GM23338 (cell line): ENCODE measurements around the gene PHOX2B. TPM values are rescaled to one million over a fixed set of nuclear protein-coding genes. Genes with fewer than 3 reads are reported as not detected.

Experiments used
- ATAC-seq: fragments of 200-7000 bp; cut with Tn5 transposase; 3 replicates; pipeline ENCODE4 v1.9.1; 2020
- DNase-seq: peaks from one replicate; pipeline ENCODE4 v3.0.0-alpha.2; 2015; ENCODE audit warnings: low spot score
- H2AFZ ChIP-seq: fragments of 200-600 bp; sonication (generic); 2 replicates; pipeline ENCODE4 v1.8.0; 2016; ENCODE audit warnings: antibody characterized with exemption, mild to moderate bottlenecking, moderate library complexity
- H3F3A ChIP-seq: fragments of 200-600 bp; sonication (generic); replicated peaks from 2 replicates; pipeline ENCODE4 v1.8.0; 2017; ENCODE audit warnings: antibody characterized with exemption, mixed run types, low read depth
- H3K27ac ChIP-seq: fragments of 200-600 bp; sonication (generic); 2 replicates; pipeline ENCODE4 v1.6.1; 2016; ENCODE audit warnings: low read depth
- H3K27me3 ChIP-seq: fragments of 200-600 bp; sonication (generic); 2 replicates; pipeline ENCODE4 v1.8.0; 2016; ENCODE audit warnings: mild to moderate bottlenecking, mixed run types, moderate library complexity; ENCODE audit not compliant: insufficient read depth
- H3K36me3 ChIP-seq: fragments of 200-600 bp; sonication (generic); 2 replicates; pipeline ENCODE4 v1.8.0; 2016; ENCODE audit warnings: mild to moderate bottlenecking; ENCODE audit not compliant: insufficient read depth
- H3K4me1 ChIP-seq: fragments of 200-600 bp; sonication (generic); 2 replicates; pipeline ENCODE4 v1.8.0; 2016; ENCODE audit warnings: mild to moderate bottlenecking, moderate library complexity; ENCODE audit not compliant: insufficient read depth
- H3K4me2 ChIP-seq: fragments of 200-600 bp; sonication (generic); 2 replicates; pipeline ENCODE4 v1.7.1; 2017; ENCODE audit warnings: mixed run types
- H3K4me3 ChIP-seq: fragments of 200-600 bp; sonication (generic); 2 replicates; pipeline ENCODE4 v1.6.1; 2016; ENCODE audit warnings: mixed run types
- H3K79me2 ChIP-seq: fragments of 200-600 bp; sonication (generic); replicated peaks from 2 replicates; pipeline ENCODE4 v1.8.0; 2017; ENCODE audit warnings: mild to moderate bottlenecking; ENCODE audit not compliant: insufficient read depth
- H3K9me2 ChIP-seq: fragments of 200-600 bp; sonication (generic); 2 replicates; pipeline ENCODE4 v1.8.0; 2017; ENCODE audit not compliant: insufficient read depth
- H4K20me1 ChIP-seq: fragments of 200-600 bp; sonication (generic); replicated peaks from 2 replicates; pipeline ENCODE4 v1.8.0; 2017; ENCODE audit warnings: mild to moderate bottlenecking; ENCODE audit not compliant: insufficient read depth
- H3K27ac Mint-ChIP-seq: 2 replicates; pipeline ENCODE4 v1.8.0; 2020; ENCODE audit warnings: inconsistent platforms, mild to moderate bottlenecking, moderate library complexity, mixed read lengths
- H3K27me3 Mint-ChIP-seq: 3 replicates; pipeline ENCODE4 v1.8.0; 2022; ENCODE audit warnings: low read depth, mild to moderate bottlenecking, moderate library complexity, mixed read lengths, inconsistent platforms; ENCODE audit not compliant: insufficient read depth, poor library complexity
- H3K36me3 Mint-ChIP-seq: 3 replicates; pipeline ENCODE4 v1.8.0; 2021; ENCODE audit warnings: low read depth, mild to moderate bottlenecking, inconsistent platforms, moderate library complexity, mixed read lengths
- H3K4me1 Mint-ChIP-seq: 3 replicates; pipeline ENCODE4 v1.8.0; 2020; ENCODE audit warnings: mild to moderate bottlenecking, inconsistent platforms, mixed read lengths
- H3K4me3 Mint-ChIP-seq: 3 replicates; pipeline ENCODE4 v1.8.0; 2021; ENCODE audit warnings: moderate library complexity, mild to moderate bottlenecking, inconsistent platforms, mixed read lengths
- H3K9me3 Mint-ChIP-seq: 3 replicates; pipeline ENCODE4 v1.8.0; 2020; ENCODE audit warnings: moderate library complexity, mild to moderate bottlenecking, inconsistent platforms, mixed read lengths
- CREB1 ChIP-seq: fragments of 250-450 bp; sonication (Bioruptor Pico); IDR thresholded peaks from 2 replicates; pipeline ENCODE4 v1.5.0; 2020; ENCODE audit warnings: low read depth, mild to moderate bottlenecking, moderate library complexity
- ETS1 ChIP-seq: IDR thresholded peaks from 2 replicates; pipeline ENCODE4 v1.6.1; 2016; ENCODE audit warnings: antibody characterized with exemption
- JUNB ChIP-seq: IDR thresholded peaks from one replicate; pipeline ENCODE4 v1.6.1; 2016; ENCODE audit warnings: antibody characterized with exemption; ENCODE audit not compliant: unreplicated experiment
- NANOG ChIP-seq: IDR thresholded peaks from 2 replicates; pipeline ENCODE4 v1.6.1; 2016; ENCODE audit warnings: antibody characterized with exemption, borderline replicate concordance
- REST ChIP-seq: IDR thresholded peaks from one replicate; pipeline ENCODE4 v1.6.1; 2018; ENCODE audit warnings: antibody characterized with exemption; ENCODE audit not compliant: unreplicated experiment
- ZNF114 ChIP-seq: fragments of 250-450 bp; sonication (Bioruptor Pico); IDR thresholded peaks from 2 replicates; pipeline ENCODE4 v1.5.0; 2020; ENCODE audit warnings: mild to moderate bottlenecking, moderate library complexity
- ZNF331 ChIP-seq: fragments of 250-450 bp; sonication (Bioruptor Pico); IDR thresholded peaks from 2 replicates; pipeline ENCODE4 v1.5.0; 2020; ENCODE audit warnings: low read depth, mild to moderate bottlenecking, moderate library complexity
- polyA plus RNA-seq: library from polyadenylated mRNA; unstranded; fragments of >200 nt; fragmentation: Nextera tagmentation; extraction: Ambion mirVana; gene quantifications from 2 replicates; pipeline ENCODE4 v1.2.1, GENCODE V29; 2016
- total RNA-seq: library from RNA; depleted of rRNA; stranded (reverse); fragments of >200 nt; shearing (Covaris generic); gene quantifications from 2 replicates; pipeline ENCODE4 v1.2.3, GENCODE V29; 2014
- TF ChIP-seq, protein P1 (sequence below), 2 experiments: fragments of 200-600 bp in 1 of 2; sonication (generic) in 1 of 2; conservative IDR thresholded peaks; 2 replicates each; pipeline versions ENCODE4 v1.5.1 to v1.6.1; 2016 to 2017; ENCODE audit warnings: antibody characterized with exemption in 2 of 2, low read depth in 2 of 2, mild to moderate bottlenecking in 2 of 2, moderate library complexity in 1 of 2

Gene PHOX2B
- total and polyA plus RNA-seq, 2 experiments from 2014 or later: not detected

DNA sequence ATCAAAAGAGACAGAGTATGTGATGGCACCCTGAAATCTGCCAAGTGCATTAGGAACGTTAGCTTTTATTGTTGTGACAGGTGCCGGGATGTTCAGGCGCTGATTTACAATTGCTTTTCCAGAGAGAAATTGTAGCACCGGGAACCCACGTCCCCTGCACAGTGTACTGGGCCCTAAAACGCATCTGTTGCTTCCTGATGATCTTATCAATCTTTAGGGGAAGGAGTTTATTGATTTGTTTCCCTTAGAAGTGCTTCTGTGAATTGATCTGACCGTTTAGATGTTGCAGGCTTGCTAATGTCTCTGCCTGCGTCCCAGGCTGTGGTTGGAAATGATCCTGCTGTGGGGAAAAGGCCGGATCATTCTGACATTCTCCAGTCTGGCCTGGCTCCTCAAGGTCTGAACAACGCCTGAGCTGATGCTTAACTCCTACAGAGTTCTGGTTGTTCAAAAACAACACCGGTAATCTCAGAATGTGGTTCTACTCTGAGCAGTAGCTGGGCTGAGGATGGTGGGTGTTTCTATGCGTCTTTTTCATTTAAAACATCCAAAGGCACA is 16.9 kb downstream of the PHOX2B start (continued):
- TF ChIP-seq REST: no peak
- TF ChIP-seq, protein P1, sequence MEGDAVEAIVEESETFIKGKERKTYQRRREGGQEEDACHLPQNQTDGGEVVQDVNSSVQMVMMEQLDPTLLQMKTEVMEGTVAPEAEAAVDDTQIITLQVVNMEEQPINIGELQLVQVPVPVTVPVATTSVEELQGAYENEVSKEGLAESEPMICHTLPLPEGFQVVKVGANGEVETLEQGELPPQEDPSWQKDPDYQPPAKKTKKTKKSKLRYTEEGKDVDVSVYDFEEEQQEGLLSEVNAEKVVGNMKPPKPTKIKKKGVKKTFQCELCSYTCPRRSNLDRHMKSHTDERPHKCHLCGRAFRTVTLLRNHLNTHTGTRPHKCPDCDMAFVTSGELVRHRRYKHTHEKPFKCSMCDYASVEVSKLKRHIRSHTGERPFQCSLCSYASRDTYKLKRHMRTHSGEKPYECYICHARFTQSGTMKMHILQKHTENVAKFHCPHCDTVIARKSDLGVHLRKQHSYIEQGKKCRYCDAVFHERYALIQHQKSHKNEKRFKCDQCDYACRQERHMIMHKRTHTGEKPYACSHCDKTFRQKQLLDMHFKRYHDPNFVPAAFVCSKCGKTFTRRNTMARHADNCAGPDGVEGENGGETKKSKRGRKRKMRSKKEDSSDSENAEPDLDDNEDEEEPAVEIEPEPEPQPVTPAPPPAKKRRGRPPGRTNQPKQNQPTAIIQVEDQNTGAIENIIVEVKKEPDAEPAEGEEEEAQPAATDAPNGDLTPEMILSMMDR (conservative IDR thresholded peaks at IDR 0.05; ENCODE audit: low read depth in 2 of 2): no peak
- no peak for TF ChIP-seq NANOG
- no peak for TF ChIP-seq ZNF114 (CRISPR knock-in tag)
- no peak for TF ChIP-seq ETS1
- no peak for TF ChIP-seq JUNB

DNA sequence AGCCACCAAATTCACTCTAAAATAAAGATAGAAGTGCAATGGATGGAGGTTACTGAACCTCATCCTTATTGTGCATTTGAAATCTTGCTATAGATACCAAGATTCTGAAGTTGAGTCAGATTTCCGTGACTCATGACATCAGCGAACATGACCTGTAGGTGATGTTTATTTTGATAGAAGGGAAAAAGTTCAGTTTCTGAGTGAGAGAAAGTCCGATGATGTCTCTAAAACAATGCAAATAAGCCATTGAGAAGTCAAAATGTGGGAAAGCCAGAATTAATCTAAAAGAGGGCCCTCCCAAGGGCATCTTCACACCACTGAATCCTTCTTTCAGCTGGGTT is 20.0 kb downstream of the PHOX2B start:
- no peak overlapping the region for H3K4me3 Mint-ChIP-seq
- H3K9me3 Mint-ChIP-seq: peaks cover 5% of the 10 kb centered on the region; the same call in 2 of the 3 replicates
- ATAC-seq (no peak), DNase-seq (no peak)
- Histone ChIP-seq H3K36me3 (no peaks in the 10 kb centered on the region), H3K4me1 (no peaks in the 10 kb centered on the region), H2AFZ (no peak overlapping the region), H3K27ac (no peak overlapping the region), H3K9me2 (no peaks in the 10 kb centered on the region), H4K20me1 (no peaks in the 10 kb centered on the region), H3K4me3 (no peak overlapping the region), H3K27me3 (peaks cover 19% of the 10 kb centered on the region), H3F3A (no peaks in the 10 kb centered on the region), H3K4me2 (no peak overlapping the region), H3K79me2 (no peaks in the 10 kb centered on the region)
- TF ChIP-seq ZNF331 (CRISPR knock-in tag): no peak
- TF ChIP-seq CREB1 (CRISPR knock-in tag): no peak
- no peak for TF ChIP-seq NANOG
- H3K27ac Mint-ChIP-seq: no peak overlapping the region
- H3K36me3 Mint-ChIP-seq: no peaks in the 10 kb centered on the region
- H3K4me1 Mint-ChIP-seq: peaks cover 2% of the 10 kb centered on the region; the same call in 1 of the 3 replicates
- no peaks in the 10 kb centered on the region for H3K27me3 Mint-ChIP-seq
